Measurements from ENCODE around the gene PDLIM4.

- TF ChIP-seq REST (IDR thresholded peaks at IDR 0.05; ENCODE audit: unreplicated experiment) (no peak), JUNB (IDR thresholded peaks at IDR 0.05; ENCODE audit: unreplicated experiment) (no peak), EZH2 (IDR thresholded peaks at IDR 0.05; ENCODE audit: low read depth, unreplicated experiment) (no peak), CTCF (conservative IDR thresholded peaks at IDR 0.05; ENCODE audit: low read depth in 2 of 2) (no peak), POLR2AphosphoS5 (IDR thresholded peaks at IDR 0.05; ENCODE audit: low read depth) (no peak), EZH2phosphoT487 (IDR thresholded peaks at IDR 0.05; ENCODE audit: unreplicated experiment) (no peak)
These were observed 44.1 kb downstream of the PDLIM4 start for GRCh38 chr5:132301344-132302271.

Measured in GM23338 (cell line).